HK-2 (cell line): ENCODE results near the gene OR8U1.
"Not testable (repeated sequence)": the region's sequence is repeated elsewhere in the genome, so short reads cannot be mapped to it uniquely, and the experiment has no call there.

Experiments
- DNase-seq: peaks from one replicate; pipeline ENCODE4 v3.0.0-alpha.2; 2018; ENCODE audit not compliant: unreplicated experiment

The OR8U1 gene

DNA sequence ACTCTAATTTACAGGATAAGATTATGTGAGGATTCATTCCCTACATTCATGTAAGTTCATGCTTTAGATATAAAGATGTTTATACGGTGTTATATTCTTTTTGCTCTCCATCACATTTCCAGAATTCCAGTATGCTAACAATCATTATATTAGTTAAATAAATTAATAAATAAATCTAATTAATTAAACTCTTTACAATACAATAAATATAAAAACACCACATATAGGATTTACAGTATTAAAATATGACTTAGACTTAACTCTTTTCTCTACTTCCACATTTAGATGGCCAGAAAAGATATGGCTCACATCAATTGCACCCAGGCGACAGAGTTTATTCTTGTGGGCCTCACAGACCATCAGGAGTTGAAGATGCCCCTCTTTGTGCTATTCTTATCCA is at the start of gene OR8U1:
Gene OR8U1 (plus strand): TSS at position 301 of the 400 bp plus-strand sequence. CDS start 0 bp downstream, at position 301.
- no peak for DNase-seq

DNA sequence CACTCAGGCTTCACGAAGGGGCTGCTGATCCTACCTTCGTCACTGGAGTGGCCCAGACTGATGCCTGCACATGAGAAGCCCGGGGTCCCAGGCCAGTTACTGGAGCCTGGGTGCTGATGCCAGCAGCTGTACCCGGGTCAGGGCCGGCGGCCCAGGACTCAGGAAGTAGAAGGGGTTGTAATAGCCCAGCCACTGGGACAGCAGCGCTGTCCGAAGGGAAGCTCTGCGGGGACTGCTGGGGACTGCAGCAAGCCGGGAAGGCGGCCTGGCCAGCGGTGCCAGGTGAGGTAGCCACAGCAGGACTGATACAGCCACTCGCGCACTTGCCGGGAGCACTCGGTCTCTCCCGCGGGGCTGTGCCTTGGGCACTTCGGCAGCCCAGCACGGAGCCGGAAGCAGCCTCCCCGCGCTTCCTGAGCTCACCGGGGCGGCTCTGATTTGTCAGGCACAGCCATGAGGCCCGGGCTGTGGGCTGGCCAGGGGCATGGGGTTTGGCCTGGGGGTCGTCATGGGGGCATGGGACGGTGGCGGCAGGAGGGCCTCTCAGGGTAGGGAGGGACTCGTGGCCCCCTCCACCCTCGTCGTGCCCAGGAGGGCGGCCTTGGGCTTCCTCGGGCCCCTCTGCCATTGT is 43.4 kb upstream of the OR8U1 start:
- no peak for DNase-seq

DNA sequence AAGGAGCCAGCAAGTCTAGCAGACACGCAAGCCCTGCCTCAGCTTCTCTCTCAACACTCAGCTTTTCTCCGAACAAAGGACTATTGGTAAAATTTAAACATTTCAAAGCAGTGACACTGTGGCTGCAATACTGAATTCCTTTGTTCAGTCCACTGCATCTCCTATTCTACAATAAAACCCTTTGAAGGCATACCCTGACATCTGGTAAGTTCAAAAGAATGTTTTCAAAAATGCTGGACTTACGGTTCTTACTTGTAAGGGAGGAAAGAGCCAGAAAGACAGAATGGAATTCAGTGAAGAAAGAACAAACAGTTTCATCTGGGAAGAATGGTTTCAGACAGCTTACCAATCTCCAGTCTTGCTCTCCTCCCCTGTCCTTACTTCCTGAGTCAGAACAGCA is 42.3 kb upstream of the OR8U1 start:
- DNase-seq, result no peak

DNA sequence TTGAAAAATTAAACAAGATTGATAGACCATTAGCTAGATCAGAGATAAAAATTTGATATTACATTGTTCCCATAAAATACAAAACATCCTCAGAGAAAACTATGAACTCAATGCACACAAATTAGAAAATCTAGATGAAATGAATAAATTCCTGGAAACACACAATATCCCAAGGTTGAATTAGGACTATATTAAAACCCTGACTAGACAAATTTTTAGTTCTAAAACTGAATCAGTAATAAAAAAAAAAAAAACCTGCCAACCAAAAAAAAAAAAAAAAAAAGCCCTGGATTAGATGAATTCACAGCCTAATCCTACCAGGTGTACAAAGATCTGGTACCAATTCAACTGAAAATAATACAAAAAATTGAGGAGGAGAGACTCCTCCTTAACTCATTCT is 35.1 kb upstream of the OR8U1 start:
- DNase-seq, result no peak

DNA sequence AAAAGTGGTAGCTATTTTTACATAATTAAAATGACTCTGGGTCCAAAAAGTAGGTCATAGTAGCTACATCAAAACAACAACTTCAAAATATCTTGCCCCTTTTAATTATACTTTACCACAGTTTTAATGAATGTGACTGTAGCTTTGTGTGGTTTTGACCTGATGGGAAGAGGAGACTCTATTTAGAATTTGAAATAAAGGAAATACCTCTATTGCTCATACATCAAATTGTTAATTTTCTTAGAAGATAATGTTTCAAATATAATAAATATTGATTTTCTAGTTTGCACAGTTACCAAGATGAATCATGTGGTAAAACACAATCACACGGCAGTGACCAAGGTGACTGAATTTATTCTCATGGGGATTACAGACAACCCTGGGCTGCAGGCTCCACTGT is 29.7 kb upstream of the OR8U1 start, which contains the start of gene OR8K1:
Gene OR8K1 (plus strand): TSS at position 301 of the 400 bp plus-strand sequence. CDS start 0 bp downstream, at position 301.
- no peak for DNase-seq

DNA sequence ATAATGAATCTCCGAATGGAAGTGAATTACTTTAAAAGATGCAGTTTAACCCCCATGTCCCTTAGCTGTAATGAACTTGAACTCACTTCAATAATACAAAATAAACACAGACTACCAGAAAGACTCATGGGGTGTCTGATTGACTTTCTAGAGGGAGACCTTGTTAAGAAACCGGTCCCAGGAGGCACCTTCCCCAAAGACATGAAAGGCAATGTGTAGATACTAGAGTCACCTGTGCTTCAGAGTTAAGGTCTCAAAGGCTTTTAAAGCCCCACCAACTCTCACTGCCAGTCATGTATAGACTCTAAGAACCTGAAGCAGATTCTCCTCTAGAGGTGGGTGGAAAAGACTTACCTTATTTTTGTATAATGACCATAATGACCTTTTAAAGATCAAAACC is 21.4 kb upstream of the OR8U1 start, which contains the start of gene OR8J1:
Gene OR8J1 (plus strand): TSS at position 301 of the 400 bp plus-strand sequence. CDS start 5,956 bp downstream, outside the sequence.
- DNase-seq, result no peak

DNA sequence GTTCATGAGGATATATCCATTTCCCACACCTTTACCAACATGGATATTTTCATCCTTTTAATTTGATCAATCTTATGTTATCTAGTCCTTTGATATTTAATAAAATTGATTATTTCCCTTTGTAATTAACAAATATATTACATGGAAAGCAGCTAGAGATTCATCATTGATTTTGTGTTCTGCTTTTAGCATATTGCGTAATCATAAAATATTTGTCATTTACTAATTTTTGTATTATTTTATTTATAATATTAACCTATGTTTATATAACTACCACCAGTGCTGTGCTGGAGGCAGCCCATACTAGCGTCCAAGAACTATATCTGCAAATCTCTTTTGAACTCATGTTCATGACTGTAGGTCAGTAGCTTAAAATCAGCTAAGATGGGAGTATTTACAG is 4.7 kb downstream of the OR8U1 start:
- DNase-seq, result no peak

DNA sequence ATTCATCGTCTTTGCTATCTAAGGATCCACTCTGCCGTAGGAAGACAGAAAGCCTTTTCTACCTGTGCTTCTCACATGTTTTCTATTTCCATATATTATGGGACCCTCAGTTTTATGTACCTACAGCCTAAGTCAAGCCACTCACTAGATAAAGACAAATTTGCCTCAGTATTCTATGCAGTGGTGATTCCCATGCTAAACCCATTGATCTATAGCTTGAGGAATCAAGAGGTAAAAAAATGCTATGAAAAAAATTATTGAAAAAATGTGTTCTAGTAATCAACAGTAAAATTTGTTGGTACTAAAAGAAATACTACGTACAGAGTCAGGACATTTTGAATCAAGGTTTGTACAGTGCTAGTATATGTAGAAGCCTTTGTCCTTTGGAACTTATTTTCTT is 19.0 kb downstream of the OR8U1 start:
- DNase-seq, result no peak

DNA sequence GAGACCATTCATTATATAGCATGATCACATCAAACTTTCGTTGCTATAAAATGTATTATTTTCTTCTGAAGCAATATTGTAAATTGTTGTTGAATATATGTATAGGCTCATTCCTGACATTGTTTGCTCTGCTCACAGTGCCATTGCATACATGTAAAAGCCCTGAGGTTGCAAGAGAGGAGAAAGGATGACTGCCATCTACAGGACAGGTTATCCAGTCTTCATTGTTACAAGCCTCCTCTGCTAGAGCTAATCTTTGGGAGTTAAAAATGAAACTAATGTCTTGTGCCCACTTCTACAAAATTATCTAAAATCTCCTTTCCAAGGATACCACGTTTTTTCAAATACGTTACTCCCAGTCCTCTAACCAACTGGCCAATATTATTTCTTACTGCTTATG is 20.6 kb downstream of the OR8U1 start:
- DNase-seq, result no peak

DNA sequence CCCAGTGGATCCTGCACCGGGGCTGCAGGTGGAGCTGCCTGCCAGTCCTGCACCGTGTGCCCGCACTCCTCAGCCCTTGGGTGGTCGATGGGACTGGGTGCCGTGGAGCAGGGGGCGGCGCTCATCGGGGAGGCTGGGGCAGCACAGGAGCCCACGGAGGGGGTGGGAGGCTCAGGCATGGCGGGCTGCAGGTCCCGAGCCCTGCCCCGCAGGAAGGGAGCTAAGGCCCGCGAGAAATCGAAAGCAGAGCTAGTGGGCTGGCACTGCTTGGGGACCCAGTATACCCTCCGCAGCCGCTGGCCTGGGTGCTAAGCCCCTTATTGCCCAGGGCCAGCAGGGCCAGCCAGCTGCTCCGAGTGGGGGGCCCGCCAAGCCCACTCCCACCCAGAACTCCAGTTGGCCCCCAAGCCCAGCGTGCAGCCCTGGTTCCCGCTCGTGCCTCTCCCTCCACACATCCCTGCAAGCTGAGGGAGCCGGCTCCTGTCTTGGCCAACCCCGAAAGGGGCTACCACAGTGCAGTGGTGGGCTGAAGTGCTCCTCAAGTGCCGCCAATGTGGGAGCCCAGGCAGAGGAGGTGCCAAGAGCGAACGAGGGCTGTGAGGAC is 26.5 kb downstream of the OR8U1 start:
- DNase-seq, result not testable (repeated sequence)

DNA sequence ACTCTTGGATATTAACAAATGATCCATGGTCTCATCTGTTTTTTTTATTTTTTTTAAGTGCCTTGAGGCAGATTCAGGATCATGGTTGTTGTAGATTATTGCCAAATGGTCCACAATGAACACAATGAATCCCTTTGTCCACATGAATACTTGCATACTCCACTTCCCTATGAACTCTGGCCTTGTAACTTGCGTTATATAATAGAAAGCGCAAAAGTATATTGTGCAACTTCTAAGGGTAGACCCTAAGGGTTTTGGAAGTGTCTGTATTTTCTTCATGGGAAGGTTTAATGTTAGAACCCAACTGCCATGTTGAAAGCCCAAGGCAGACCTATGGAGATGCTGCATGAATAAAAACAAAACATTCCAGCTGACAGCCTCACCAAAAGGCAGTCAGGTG is 29.0 kb downstream of the OR8U1 start:
- DNase-seq, result no peak

DNA sequence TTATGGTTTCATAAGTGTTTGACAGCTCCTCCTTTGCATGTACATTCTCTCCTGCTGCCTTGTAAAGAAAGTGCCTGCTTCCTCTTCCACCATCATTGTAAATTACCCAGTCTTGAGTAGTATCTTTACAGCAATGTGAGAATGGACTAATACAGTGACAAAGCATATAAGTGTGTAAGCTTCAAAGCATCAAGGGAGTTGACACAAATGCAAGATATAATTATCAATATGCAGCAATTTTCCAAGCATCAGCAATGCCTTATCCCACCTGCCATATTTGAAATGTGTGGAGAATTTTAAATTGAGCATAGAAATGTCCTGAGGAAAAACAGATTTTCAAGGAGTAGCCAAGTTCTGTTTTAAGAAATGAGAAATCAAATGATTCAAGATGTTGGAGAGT is 35.4 kb downstream of the OR8U1 start:
- DNase-seq, result no peak

DNA sequence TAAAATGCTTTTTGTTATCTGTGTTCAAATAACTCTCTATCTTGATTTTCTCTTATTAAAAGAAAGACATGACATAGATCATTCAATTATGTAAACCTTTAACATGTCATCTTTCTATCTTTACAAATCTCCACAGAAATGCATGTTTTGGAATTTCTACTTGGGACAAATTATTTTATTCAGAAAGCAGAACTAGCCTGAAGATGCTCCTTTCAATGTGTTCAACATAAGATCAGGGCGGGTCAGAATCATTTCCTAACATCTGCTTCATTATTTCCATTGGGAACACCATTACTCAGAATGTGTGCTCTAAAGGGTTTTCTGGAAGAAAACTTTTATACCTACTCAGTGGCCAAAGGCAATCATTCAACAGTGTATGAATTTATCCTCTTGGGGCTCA is 37.0 kb downstream of the OR8U1 start, which contains the start of gene OR5AL1:
Gene OR5AL1 (plus strand): TSS at position 301 of the 400 bp plus-strand sequence.
- no peak for DNase-seq
